ENCODE measurements around the gene ARAP1.

Gene ARAP1

GRCh38 chr11:72762641-72763304 is 10.6 kb upstream of the ARAP1 start:
- no peak for DNase-seq (ENCODE audit: low read depth in 2 of 2)

GRCh38 chr11:72760539-72761405 is 8.6 kb upstream of the ARAP1 start:
- no peak for DNase-seq (ENCODE audit: low read depth in 2 of 2)

DNA sequence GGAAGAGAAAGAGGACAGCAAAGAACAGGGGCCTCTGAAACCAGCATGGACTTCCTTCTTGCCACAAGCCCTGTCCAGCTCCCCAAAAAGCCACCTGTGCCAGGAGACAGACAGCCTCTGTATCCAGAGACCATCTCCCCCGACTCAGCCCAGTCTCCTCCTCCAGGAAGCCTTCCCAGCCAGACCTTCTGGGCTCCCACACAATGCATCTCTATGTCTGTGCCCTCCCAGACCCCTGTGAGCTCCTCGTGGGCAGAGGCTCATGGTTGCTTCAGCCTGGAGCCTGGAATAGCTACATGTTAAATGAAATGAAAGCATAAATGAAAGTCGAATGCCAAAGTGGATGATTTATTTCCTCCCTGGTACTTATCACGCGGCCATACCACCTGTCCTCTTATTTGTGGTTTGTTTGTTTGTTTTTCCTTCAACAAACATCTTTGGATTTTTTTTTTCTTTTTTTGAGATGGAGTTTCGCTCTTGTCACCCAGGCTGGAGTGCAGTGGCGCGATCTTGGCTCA is 7.3 kb upstream of the ARAP1 start:
- no peak for DNase-seq (ENCODE audit: low read depth in 2 of 2)

- DNase-seq (ENCODE audit: low read depth in 2 of 2), result no peak
These were observed 6.6 kb upstream of the ARAP1 start for GRCh38 chr11:72758690-72759389.

GRCh38 chr11:72758304-72758689 is 6.1 kb upstream of the ARAP1 start:
- DNase-seq (ENCODE audit: low read depth in 2 of 2), result no peak

- no peak for DNase-seq (ENCODE audit: low read depth in 2 of 2)
These were observed 3.6 kb upstream of the ARAP1 start for GRCh38 chr11:72755713-72756285.

- DNase-seq (ENCODE audit: low read depth in 2 of 2), result no peak
These were observed 2.4 kb upstream of the ARAP1 start for GRCh38 chr11:72754544-72755155.

DNA sequence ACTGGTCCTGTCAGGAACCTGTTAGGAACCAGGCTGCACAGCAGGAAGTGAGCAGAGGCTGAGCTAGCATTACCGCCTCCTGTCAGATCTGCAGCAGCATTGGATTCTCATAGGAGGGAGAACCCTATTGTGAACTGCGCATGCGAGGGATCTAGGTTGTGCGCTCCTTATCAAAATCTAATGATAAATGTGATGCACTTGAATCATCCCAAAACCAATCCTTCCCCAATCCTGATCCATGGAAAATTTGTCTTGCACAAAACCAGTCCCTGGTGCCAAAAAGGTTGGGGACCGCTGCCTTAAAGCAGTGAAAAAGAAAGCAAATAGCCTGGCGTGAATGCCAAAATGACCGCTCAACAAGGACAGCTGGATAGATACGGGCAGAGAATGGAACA is 1.9 kb upstream of the ARAP1 start:
- no peak for DNase-seq (ENCODE audit: low read depth in 2 of 2)

GRCh38 chr11:72753341-72754148 is 1.3 kb upstream of the ARAP1 start:
- DNase-seq (ENCODE audit: low read depth in 2 of 2), result no peak

- no peak for DNase-seq (ENCODE audit: low read depth in 2 of 2)
These were observed 806 bp downstream of the ARAP1 start for GRCh38 chr11:72751116-72752087.

- no peak for DNase-seq (ENCODE audit: low read depth in 2 of 2)
These were observed 1.6 kb downstream of the ARAP1 start for GRCh38 chr11:72750556-72751115.

DNA sequence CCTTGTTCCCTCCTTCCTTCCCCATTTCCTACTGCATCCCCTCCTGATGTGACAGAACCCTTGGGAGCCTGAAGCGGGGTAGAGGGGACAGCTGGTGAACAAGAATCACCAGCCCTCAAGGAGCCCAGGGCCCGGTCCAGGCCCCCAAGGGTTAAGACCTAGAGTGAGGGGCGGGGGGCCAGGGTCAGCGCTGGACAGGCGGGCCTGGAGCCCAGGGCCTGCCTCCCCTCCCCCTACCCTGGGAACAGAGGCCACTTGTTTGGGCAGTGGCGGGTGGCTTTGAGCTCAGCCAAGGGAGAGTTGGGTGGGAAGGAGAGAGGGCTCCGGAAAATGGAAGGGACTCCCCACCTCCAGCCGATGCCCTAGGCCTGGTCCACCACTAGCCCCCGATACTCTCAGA is 2.1 kb downstream of the ARAP1 start:
- DNase-seq (ENCODE audit: low read depth in 2 of 2), result no peak

DNA sequence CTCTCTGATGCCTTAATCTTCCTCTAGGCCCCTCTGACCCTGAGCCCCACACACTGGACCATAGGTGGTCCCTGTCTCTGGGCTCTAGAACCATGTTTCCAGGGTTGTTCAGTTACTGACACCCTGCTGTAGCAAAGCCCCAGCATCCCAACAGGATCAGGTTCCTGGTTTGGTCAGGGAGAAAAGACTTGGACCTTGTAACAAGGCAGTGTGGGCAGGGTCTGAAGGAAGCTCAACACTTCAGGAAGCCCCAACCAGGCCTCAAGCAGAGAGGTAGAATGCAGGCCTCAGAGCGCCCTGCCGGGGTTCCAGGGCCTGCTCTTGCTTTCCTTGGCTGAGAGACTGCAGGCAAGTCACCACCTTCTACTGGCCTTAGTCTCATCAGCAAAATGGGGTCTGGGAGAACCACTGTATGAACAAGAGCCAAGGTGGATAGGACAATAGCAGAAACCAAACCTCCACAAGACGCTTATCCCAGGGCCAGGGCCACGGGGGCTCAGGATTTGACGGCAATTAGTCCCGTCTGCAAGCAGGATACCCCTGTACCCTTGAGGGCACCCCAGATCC is 4.8 kb downstream of the ARAP1 start:
- no peak for DNase-seq (ENCODE audit: low read depth in 2 of 2)

DNA sequence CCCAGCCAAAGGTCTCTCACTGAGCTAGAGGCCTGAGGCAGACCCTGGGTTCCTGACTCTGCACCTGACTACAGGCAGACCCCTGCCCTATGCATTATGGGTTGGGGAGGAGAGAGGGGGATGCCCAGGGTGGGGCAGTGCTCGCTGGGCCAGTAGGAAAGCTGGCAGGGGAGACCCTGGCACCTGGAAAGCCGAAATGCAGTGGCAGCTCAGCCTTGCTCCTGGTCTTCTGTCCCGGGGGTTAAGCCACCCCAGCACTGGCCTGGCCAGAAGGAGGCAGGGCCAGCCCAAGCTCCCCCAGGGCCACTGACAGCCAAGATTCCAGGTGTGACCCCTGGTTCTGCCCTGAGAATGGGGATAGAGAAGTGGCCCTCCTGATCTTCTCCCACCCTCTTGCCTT is 5.4 kb downstream of the ARAP1 start:
- no peak for DNase-seq (ENCODE audit: low read depth in 2 of 2)

- no peak for DNase-seq (ENCODE audit: low read depth in 2 of 2)
These were observed 6.2 kb downstream of the ARAP1 start for GRCh38 chr11:72745925-72746550.

GRCh38 chr11:72745511-72745910 is 6.7 kb downstream of the ARAP1 start:
- DNase-seq (ENCODE audit: low read depth in 2 of 2), result no peak

- DNase-seq (ENCODE audit: low read depth in 2 of 2), result no peak
These were observed 7.7 kb downstream of the ARAP1 start for GRCh38 chr11:72744474-72744873.
